ENCODE measurements around the gene NDUFB4. TPM values are rescaled to one million over a fixed set of nuclear protein-coding genes. Genes with fewer than 3 reads are reported as not detected.
A peak's percentile ranks its signal among the peaks of the same experiment; 100 is the strongest.

NDUFB4 gene
- total RNA-seq, 1 donor from 2014 or later, result 107 TPM

GRCh38 chr3:120596853-120597223, 702 bp downstream of the NDUFB4 start:
- no peaks in the 10 kb centered on the region for H3K9me3 Mint-ChIP-seq (ENCODE audit: unreplicated experiment)
- Histone ChIP-seq H3K4me2 (ENCODE audit: low read length) (peak overlapping the region; percentile 87), H2AFZ (ENCODE audit: low read depth, low read length) (peak overlapping the region; percentile 90), H4K20me1 (ENCODE audit: insufficient read depth, low read length) (peaks cover 9% of the 10 kb centered on the region), H3K27me3 (ENCODE audit: insufficient read depth, low read length) (no peaks in the 10 kb centered on the region), H3K4me3 (ENCODE audit: insufficient read depth, low read depth, low read length) (peak overlapping the region; percentile 97), H3K79me2 (ENCODE audit: insufficient read depth, low read length) (peaks cover 32% of the 10 kb centered on the region), H3K9ac (ENCODE audit: low read length) (peak overlapping the region; percentile 98), H3K36me3 (ENCODE audit: insufficient read depth, low read length) (peaks cover 27% of the 10 kb centered on the region), H3K9me3 (ENCODE audit: insufficient read depth, low read depth, low read length) (no peaks in the 10 kb centered on the region), H3K4me1 (ENCODE audit: insufficient read depth, low read length) (peaks cover 10% of the 10 kb centered on the region), H3K27ac (ENCODE audit: low read depth, low read length) (peak overlapping the region; percentile 90)
- peaks cover 1% of the 10 kb centered on the region for H3K4me1 Mint-ChIP-seq (ENCODE audit: low read depth, unreplicated experiment)
- FAIRE-seq (no peak), DNase-seq (ENCODE audit: low read depth) (no peak)
- peak overlapping the region; percentile 92 for H3K27ac Mint-ChIP-seq (ENCODE audit: unreplicated experiment)
- TF ChIP-seq EZH2 (IDR thresholded peaks at IDR 0.05; ENCODE audit: insufficient read depth, low read length) (no peak), CTCF (IDR thresholded peaks at IDR 0.05; ENCODE audit: insufficient read depth, low read depth, low read length) (no peak)
- peak overlapping the region; percentile 95 for H3K4me3 Mint-ChIP-seq (ENCODE audit: unreplicated experiment)
- H3K27me3 Mint-ChIP-seq (ENCODE audit: low read depth, unreplicated experiment), result no peaks in the 10 kb centered on the region
- no peaks in the 10 kb centered on the region for H3K36me3 Mint-ChIP-seq (ENCODE audit: low read depth, unreplicated experiment)

- Histone ChIP-seq H3K9me3 (ENCODE audit: insufficient read depth, low read depth, low read length) (no peaks in the 10 kb centered on the region), H3K27me3 (ENCODE audit: insufficient read depth, low read length) (no peaks in the 10 kb centered on the region), H3K4me1 (ENCODE audit: insufficient read depth, low read length) (peaks cover 10% of the 10 kb centered on the region), H3K79me2 (ENCODE audit: insufficient read depth, low read length) (peaks cover 32% of the 10 kb centered on the region), H3K4me3 (ENCODE audit: insufficient read depth, low read depth, low read length) (peak overlapping the region; percentile 53), H3K36me3 (ENCODE audit: insufficient read depth, low read length) (peaks cover 33% of the 10 kb centered on the region), H4K20me1 (ENCODE audit: insufficient read depth, low read length) (peaks cover 9% of the 10 kb centered on the region), H3K9ac (ENCODE audit: low read length) (peak overlapping the region; percentile 43), H3K27ac (ENCODE audit: low read depth, low read length) (no peak overlapping the region), H2AFZ (ENCODE audit: low read depth, low read length) (no peak overlapping the region), H3K4me2 (ENCODE audit: low read length) (peak overlapping the region; percentile 87)
- FAIRE-seq, result peak; percentile 62
- Mint-ChIP-seq H3K27ac (ENCODE audit: unreplicated experiment) (no peak overlapping the region), H3K4me1 (ENCODE audit: low read depth, unreplicated experiment) (peaks cover 1% of the 10 kb centered on the region), H3K4me3 (ENCODE audit: unreplicated experiment) (peak overlapping the region; percentile 84), H3K9me3 (ENCODE audit: unreplicated experiment) (no peaks in the 10 kb centered on the region), H3K36me3 (ENCODE audit: low read depth, unreplicated experiment) (peaks cover 2% of the 10 kb centered on the region), H3K27me3 (ENCODE audit: low read depth, unreplicated experiment) (no peaks in the 10 kb centered on the region)
- no peak for TF ChIP-seq EZH2 (IDR thresholded peaks at IDR 0.05; ENCODE audit: insufficient read depth, low read length)
- TF ChIP-seq CTCF (IDR thresholded peaks at IDR 0.05; ENCODE audit: insufficient read depth, low read depth, low read length), result no peak
- no peak for DNase-seq (ENCODE audit: low read depth)
Measured at GRCh38 chr3:120597445-120598049, 1.4 kb downstream of the NDUFB4 start.

GRCh38 chr3:120599211-120599610, 3.1 kb downstream of the NDUFB4 start:
- H3K27ac Mint-ChIP-seq (ENCODE audit: unreplicated experiment), result no peak overlapping the region
- Histone ChIP-seq H3K9me3 (ENCODE audit: insufficient read depth, low read depth, low read length) (no peaks in the 10 kb centered on the region), H3K27me3 (ENCODE audit: insufficient read depth, low read length) (no peaks in the 10 kb centered on the region), H3K9ac (ENCODE audit: low read length) (no peak overlapping the region), H3K36me3 (ENCODE audit: insufficient read depth, low read length) (peaks cover 33% of the 10 kb centered on the region), H4K20me1 (ENCODE audit: insufficient read depth, low read length) (peaks cover 9% of the 10 kb centered on the region), H3K4me1 (ENCODE audit: insufficient read depth, low read length) (peaks cover 10% of the 10 kb centered on the region), H3K27ac (ENCODE audit: low read depth, low read length) (no peak overlapping the region), H3K4me3 (ENCODE audit: insufficient read depth, low read depth, low read length) (no peak overlapping the region), H3K79me2 (ENCODE audit: insufficient read depth, low read length) (peaks cover 32% of the 10 kb centered on the region), H3K4me2 (ENCODE audit: low read length) (no peak overlapping the region), H2AFZ (ENCODE audit: low read depth, low read length) (no peak overlapping the region)
- peaks cover 2% of the 10 kb centered on the region for H3K36me3 Mint-ChIP-seq (ENCODE audit: low read depth, unreplicated experiment)
- H3K4me3 Mint-ChIP-seq (ENCODE audit: unreplicated experiment), result no peak overlapping the region
- TF ChIP-seq CTCF (IDR thresholded peaks at IDR 0.05; ENCODE audit: insufficient read depth, low read depth, low read length), result no peak
- TF ChIP-seq EZH2 (IDR thresholded peaks at IDR 0.05; ENCODE audit: insufficient read depth, low read length), result no peak
- no peaks in the 10 kb centered on the region for H3K27me3 Mint-ChIP-seq (ENCODE audit: low read depth, unreplicated experiment)
- H3K4me1 Mint-ChIP-seq (ENCODE audit: low read depth, unreplicated experiment), result peaks cover 1% of the 10 kb centered on the region
- FAIRE-seq (no peak), DNase-seq (ENCODE audit: low read depth) (no peak)
- no peaks in the 10 kb centered on the region for H3K9me3 Mint-ChIP-seq (ENCODE audit: unreplicated experiment)

Data from astrocyte (in vitro differentiated cells and primary cell).